Prostate gland (tissue), 2 donors: Measurements from ENCODE around the gene LDLRAD4.

ENCODE experiments used
- POLR2A ChIP-seq: fragments of 450-650 bp; IDR thresholded peaks from one replicate; pipeline ENCODE4 v1.6.1; 2016; ENCODE audit warnings: antibody characterized with exemption, mild to moderate bottlenecking
- POLR2AphosphoS5 ChIP-seq: sonication (generic); formaldehyde crosslinking; IDR thresholded peaks from one replicate; pipeline ENCODE4 v1.6.1; 2017; ENCODE audit warnings: antibody characterized with exemption
- TF ChIP-seq, protein P1 (sequence below), 4 experiments: fragments of 200-600 bp in 2 of 4; fragments of 450-650 bp in 2 of 4; sonication (generic) in 2 of 4; IDR thresholded peaks; 1 replicate in 3 of 4; 2 replicates in 1 of 4; pipeline ENCODE4 v1.5.1; 2016 to 2019; ENCODE audit warnings: antibody characterized with exemption in 4 of 4, mild to moderate bottlenecking in 2 of 4, moderate library complexity in 2 of 4

DNA sequence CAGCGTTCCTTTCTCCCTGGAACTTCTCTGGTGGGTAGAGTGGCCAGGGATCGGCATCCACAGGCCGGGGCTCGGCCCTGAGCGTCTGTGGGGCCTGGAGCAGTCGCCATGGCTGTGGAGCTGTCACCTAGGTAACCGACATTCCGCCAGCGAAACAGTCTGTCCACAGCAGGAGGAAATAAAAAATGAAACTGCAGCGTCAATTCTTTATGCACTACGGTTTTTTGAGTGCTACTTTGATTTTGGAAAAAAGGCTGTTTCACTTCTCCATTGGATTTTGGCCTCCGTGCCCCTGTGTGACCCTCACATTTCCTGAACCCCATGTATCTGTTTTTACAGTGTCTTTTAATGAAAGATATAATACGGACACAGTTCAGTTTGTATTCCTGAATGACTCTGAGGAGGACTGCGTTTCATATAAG, 163.4 kb downstream of the LDLRAD4 start:
- TF ChIP-seq, protein P1, sequence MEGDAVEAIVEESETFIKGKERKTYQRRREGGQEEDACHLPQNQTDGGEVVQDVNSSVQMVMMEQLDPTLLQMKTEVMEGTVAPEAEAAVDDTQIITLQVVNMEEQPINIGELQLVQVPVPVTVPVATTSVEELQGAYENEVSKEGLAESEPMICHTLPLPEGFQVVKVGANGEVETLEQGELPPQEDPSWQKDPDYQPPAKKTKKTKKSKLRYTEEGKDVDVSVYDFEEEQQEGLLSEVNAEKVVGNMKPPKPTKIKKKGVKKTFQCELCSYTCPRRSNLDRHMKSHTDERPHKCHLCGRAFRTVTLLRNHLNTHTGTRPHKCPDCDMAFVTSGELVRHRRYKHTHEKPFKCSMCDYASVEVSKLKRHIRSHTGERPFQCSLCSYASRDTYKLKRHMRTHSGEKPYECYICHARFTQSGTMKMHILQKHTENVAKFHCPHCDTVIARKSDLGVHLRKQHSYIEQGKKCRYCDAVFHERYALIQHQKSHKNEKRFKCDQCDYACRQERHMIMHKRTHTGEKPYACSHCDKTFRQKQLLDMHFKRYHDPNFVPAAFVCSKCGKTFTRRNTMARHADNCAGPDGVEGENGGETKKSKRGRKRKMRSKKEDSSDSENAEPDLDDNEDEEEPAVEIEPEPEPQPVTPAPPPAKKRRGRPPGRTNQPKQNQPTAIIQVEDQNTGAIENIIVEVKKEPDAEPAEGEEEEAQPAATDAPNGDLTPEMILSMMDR (IDR thresholded peaks at IDR 0.05): no peak
- no peak for TF ChIP-seq POLR2A
- no peak for TF ChIP-seq POLR2AphosphoS5
